K562 (cell line): ENCODE measurements around the gene FAM3C. TPM values are rescaled to one million over a fixed set of nuclear protein-coding genes. Genes with fewer than 3 reads are reported as not detected.

Source experiments
- ATAC-seq: fragments of 200-7000 bp; cut with Tn5 transposase; 3 replicates; pipeline ENCODE4 v1.9.1; 2020; ENCODE audit warnings: moderate library complexity
- BruUV-seq: library from RNA; stranded (reverse); fragments of 400-500 nt; replicated peaks from 2 replicates; lab custom pipeline; 2021; lab: Mats Ljungman, UMichigan
- CTCF ChIA-PET: fragments of 300-600 bp; formaldehyde crosslinking; extraction: SDS; loops from one replicate; lab custom pipeline; 2021; ENCODE audit warnings: low intra/inter-chr PET ratio; lab: Yijun Ruan, JAX
- POLR2A ChIA-PET: fragments of 300-600, 350-650 bp; sonication (Branson Sonifier 250); formaldehyde crosslinking; extraction: SDS; loops from one replicate; lab custom pipeline; 2021; ENCODE audit warnings: antibody characterized with exemption, inconsistent platforms; lab: Yijun Ruan, JAX
- DNase-seq, 4 experiments: peaks; one replicate each; pipeline versions ENCODE4 v3.0.0 to v3.0.0-alpha.2; 2011 to 2018; ENCODE audit warnings: low spot score in 3 of 4, mixed read lengths in 3 of 4; ENCODE audit errors: extremely low read depth in 1 of 4
- FAIRE-seq: peaks from 2 replicates; lab custom pipeline; 2011; peaks lifted over from hg19 to GRCh38; lab: Jason Lieb, UNC
- H2AFZ ChIP-seq: 2 replicates; pipeline ENCODE4 v1.6.0; 2011; ENCODE audit warnings: low read depth, low read length, control low read depth, inconsistent platforms
- H3K27ac ChIP-seq: fragments of 200-600 bp; 3 replicates; pipeline ENCODE4 v1.8.0; 2011; ENCODE audit warnings: low read depth, mild to moderate bottlenecking, control low read depth, inconsistent platforms, low read length, moderate library complexity, mixed read lengths; ENCODE audit errors: extremely low read depth
- H3K27me3 ChIP-seq, 2 experiments: fragments of 300-600 bp in 1 of 2; 2 replicates in 1 of 2; 3 replicates in 1 of 2; pipeline versions ENCODE4 v1.6.0 to v1.8.0; 2011; ENCODE audit warnings: inconsistent platforms in 2 of 2, low read length in 2 of 2, mild to moderate bottlenecking in 1 of 2, mixed read lengths in 1 of 2, moderate library complexity in 1 of 2; ENCODE audit not compliant: control insufficient read depth in 2 of 2, insufficient read depth in 2 of 2
- H3K36me3 ChIP-seq: fragments of 300-600 bp; 3 replicates; pipeline ENCODE4 v1.8.0; 2011; ENCODE audit warnings: mild to moderate bottlenecking, low read length, inconsistent platforms; ENCODE audit not compliant: control insufficient read depth, insufficient read depth
- H3K4me1 ChIP-seq, 2 experiments: fragments of 200-600 bp in 1 of 2; replicated peaks in 1 of 2; 2 replicates in 1 of 2; 3 replicates in 1 of 2; pipeline versions ENCODE4 v1.5.1 to v1.8.0; 2011; ENCODE audit warnings: inconsistent platforms in 2 of 2, low read length in 2 of 2, mild to moderate bottlenecking in 1 of 2, mixed read lengths in 1 of 2, moderate library complexity in 1 of 2; ENCODE audit not compliant: control insufficient read depth in 2 of 2, insufficient read depth in 2 of 2
- H3K4me2 ChIP-seq: 2 replicates; pipeline ENCODE4 v1.6.1; 2011; ENCODE audit warnings: low read length, control low read depth, inconsistent platforms, mixed read lengths; ENCODE audit not compliant: insufficient read depth
- H3K4me3 ChIP-seq: fragments of 200-600 bp; sonication (generic), shearing (Covaris generic); 2 replicates; pipeline ENCODE4 v1.5.1; 2016; ENCODE audit warnings: control low read depth, inconsistent platforms
- H3K79me2 ChIP-seq: fragments of 200-600 bp; 3 replicates; pipeline ENCODE4 v1.8.0; 2011; ENCODE audit warnings: low read length, inconsistent platforms; ENCODE audit not compliant: control insufficient read depth, insufficient read depth
- H3K9ac ChIP-seq, 2 experiments: 2 replicates each; pipeline versions ENCODE4 v1.6.0 to v1.6.1; 2011; ENCODE audit warnings: low read depth in 2 of 2, low read length in 2 of 2, control low read depth in 1 of 2, inconsistent platforms in 1 of 2, mild to moderate bottlenecking in 1 of 2, mixed read lengths in 1 of 2; ENCODE audit not compliant: insufficient read depth in 1 of 2
- H3K9me1 ChIP-seq: one replicate; pipeline ENCODE4 v1.6.0; 2011; ENCODE audit warnings: inconsistent platforms, mild to moderate bottlenecking, low read length, moderate library complexity; ENCODE audit not compliant: control insufficient read depth, insufficient read depth
- H3K9me3 ChIP-seq: replicated peaks from 2 replicates; pipeline ENCODE4 v1.5.1; 2011; ENCODE audit warnings: low read depth, low read length, inconsistent platforms; ENCODE audit not compliant: control insufficient read depth, insufficient read depth
- H4K20me1 ChIP-seq: replicated peaks from 2 replicates; pipeline ENCODE4 v1.6.1; 2011; ENCODE audit warnings: low read length, inconsistent platforms, mixed read lengths; ENCODE audit not compliant: control insufficient read depth, insufficient read depth
- CBX1 ChIP-seq: sonication (generic); IDR thresholded peaks from 2 replicates; pipeline ENCODE4 v1.6.1; 2016; ENCODE audit warnings: antibody characterized with exemption, low read depth, mild to moderate bottlenecking
- SNIP1 ChIP-seq: fragments of 450-650 bp; IDR thresholded peaks from 2 replicates; pipeline ENCODE4 v1.7.1; 2017; ENCODE audit warnings: low read depth, mild to moderate bottlenecking
- TAF1 ChIP-seq: IDR thresholded peaks from 2 replicates; pipeline ENCODE4 v1.6.1; 2011; ENCODE audit warnings: mild to moderate bottlenecking, low read length, moderate library complexity; ENCODE audit not compliant: insufficient read depth, control insufficient read depth, severe bottlenecking; ENCODE audit errors: extremely low read depth
- TAL1 ChIP-seq: fragments of 450-650 bp; IDR thresholded peaks from 2 replicates; pipeline ENCODE4 v1.6.1; 2016; ENCODE audit warnings: mild to moderate bottlenecking
- YY1 ChIP-seq, 3 experiments: IDR thresholded peaks; 2 replicates each; pipeline ENCODE4 v1.6.1; 2011; ENCODE audit warnings: low read length in 2 of 3, mild to moderate bottlenecking in 2 of 3, moderate library complexity in 2 of 3, borderline replicate concordance in 1 of 3, control low read depth in 1 of 3, low read depth in 1 of 3; ENCODE audit not compliant: insufficient read depth in 3 of 3, insufficient replicate concordance in 2 of 3, control insufficient read depth in 1 of 3, insufficient read length in 1 of 3; ENCODE audit errors: extremely low read depth in 1 of 3
- ZBTB7A ChIP-seq: IDR thresholded peaks from 2 replicates; pipeline ENCODE4 v1.6.1; 2011; ENCODE audit warnings: low read depth, mild to moderate bottlenecking, low read length, moderate library complexity, borderline replicate concordance; ENCODE audit not compliant: control insufficient read depth
- WGBS: fragments of 100-300 bp; shearing (Covaris generic); methylation state at CpG from one replicate; pipeline ENCODE4 v1.1.6; 2016; ENCODE audit warnings: low coverage, mixed read lengths; ENCODE audit not compliant: insufficient coverage; ENCODE audit errors: missing lambda C conversion rate; 5-methylcytosine and 5-hydroxymethylcytosine counted together
- in situ Hi-C: fragments of 300-500 bp; cut with MboI; formaldehyde crosslinking; loops from 4 replicates; pipeline ENCODE4 v1.15.0; 2018; ENCODE audit warnings: inconsistent platforms, mixed read lengths
- intact Hi-C: fragments of 100-400 bp; cut with micrococcal nuclease; formaldehyde crosslinking; loops from 2 replicates; pipeline ENCODE4 v1.14.2; 2022
- polyA plus RNA-seq, 8 experiments: library from polyadenylated mRNA; depleted of rRNA in 4 of 8; stranded (reverse) in 5 of 8; unstranded in 3 of 8; fragments of >200 nt; fragmentation: Nextera tagmentation in 2 of 8; fragmentation: Illumina TruSeq in 1 of 8; extraction: Ambion mirVana in 2 of 8; extraction: Trizol in 1 of 8; gene quantifications; 2 replicates each; pipeline versions ENCODE4 v1.2.1 to v1.2.3, GENCODE V29; 2011 to 2014; ENCODE audit warnings: inconsistent platforms in 1 of 8, missing spikeins in 1 of 8
- total RNA-seq, 7 experiments: library from RNA; depleted of rRNA in 6 of 7; stranded (reverse); fragments of >200 nt in 6 of 7; fragmentation: Illumina TruSeq in 2 of 7; extraction: Trizol in 2 of 7; gene quantifications; 2 replicates each; pipeline versions ENCODE4 v1.2.1 to v1.2.3, GENCODE V29; 2011 to 2021; ENCODE audit warnings: low replicate concordance in 1 of 7

The FAM3C gene
- total and polyA plus RNA-seq, 9 of the 15 experiments (the other 6 are each of a cell fraction or from before 2014, with no cell fraction given), result 10.6 to 42.6 (median 30.0) TPM

- intact Hi-C loops (no loop called here), in situ Hi-C loops (loop anchor here (5.0 to 25.0 kb wide), 2 partner anchors 187 to 627 kb away; no protein-coding TSS in a partner anchor)
- H3K4me3 ChIP-seq, result no peak overlapping the region
- POLR2A ChIA-PET, result interaction anchor here (1.4 kb wide), 1 partner anchor 11 kb away, joined by 4 read pairs; no protein-coding TSS in a partner anchor
- no peak overlapping the region for H3K4me2 ChIP-seq
- no peaks in the 10 kb centered on the region for H3K27me3 ChIP-seq
- FAIRE-seq (no peak), DNase-seq (no peak), ATAC-seq (no peak; the same call in 2 of the 3 replicates)
- no peaks in the 10 kb centered on the region for H4K20me1 ChIP-seq
- H2AFZ ChIP-seq, result no peak overlapping the region
- no peaks in the 10 kb centered on the region for H3K79me2 ChIP-seq
- 62% methylated on average over 5 of the region's 5 CpGs for WGBS
- H3K9ac ChIP-seq, result no peak overlapping the region
- H3K9me1 ChIP-seq, result no peaks in the 10 kb centered on the region
- H3K36me3 ChIP-seq, result peaks cover 61% of the 10 kb centered on the region
- TF ChIP-seq TAL1, result no peak
- TF ChIP-seq CBX1, result no peak
- TF ChIP-seq YY1 (IDR thresholded peaks at IDR 0.05; ENCODE audit: borderline replicate concordance in 1 of 3, control insufficient read depth in 1 of 3, extremely low read depth in 1 of 3, insufficient read depth in 3 of 3, insufficient read length in 1 of 3, insufficient replicate concordance in 2 of 3, low read depth in 1 of 3, low read length in 2 of 3), result no peak
- no peak for TF ChIP-seq ZBTB7A
- TF ChIP-seq TAF1, result no peak
- no peak for TF ChIP-seq SNIP1
- no peak overlapping the region for H3K27ac ChIP-seq
- no TSS peak for BruUV-seq
- H3K4me1 ChIP-seq, result no peaks in the 10 kb centered on the region
- CTCF ChIA-PET, result no interaction called here
- H3K9me3 ChIP-seq, result no peaks in the 10 kb centered on the region
Observed at GRCh38 chr7:121360564-121360963, 35.5 kb downstream of the FAM3C start.
